Neuronal stem cell (in vitro differentiated cells): ENCODE results near the gene SMC4.

Experiments used
- DNase-seq: peaks from one replicate; pipeline ENCODE4 v3.0.0-alpha.2; 2013; ENCODE audit warnings: low spot score
- H2AFZ ChIP-seq: one replicate; pipeline ENCODE4 v1.6.1; 2013; ENCODE audit warnings: mild to moderate bottlenecking, low read length, inconsistent platforms
- H2AK5ac ChIP-seq: 2 replicates; pipeline ENCODE4 v1.6.1; 2013; ENCODE audit warnings: low read depth, mild to moderate bottlenecking, inconsistent platforms, low read length, moderate library complexity, mixed read lengths
- H2BK120ac ChIP-seq: 2 replicates; pipeline ENCODE4 v1.6.1; 2013; ENCODE audit warnings: low read depth, mild to moderate bottlenecking, inconsistent platforms, low read length, moderate library complexity, mixed read lengths
- H2BK12ac ChIP-seq: one replicate; pipeline ENCODE4 v1.6.1; 2013; ENCODE audit warnings: low read length, inconsistent platforms
- H2BK15ac ChIP-seq: 2 replicates; pipeline ENCODE4 v1.6.1; 2013; ENCODE audit warnings: mild to moderate bottlenecking, low read length, inconsistent platforms, mixed read lengths
- H2BK5ac ChIP-seq: one replicate; pipeline ENCODE4 v1.6.1; 2013; ENCODE audit warnings: inconsistent platforms, mild to moderate bottlenecking, low read length, moderate library complexity
- H3K14ac ChIP-seq: one replicate; pipeline ENCODE4 v1.6.1; 2013; ENCODE audit warnings: low read length, inconsistent platforms
- H3K18ac ChIP-seq: 2 replicates; pipeline ENCODE4 v1.6.1; 2013; ENCODE audit warnings: low read length, inconsistent platforms
- H3K23ac ChIP-seq: 2 replicates; pipeline ENCODE4 v1.6.1; 2013; ENCODE audit warnings: low read depth, mild to moderate bottlenecking, mixed read lengths, low read length, inconsistent platforms; ENCODE audit not compliant: poor library complexity
- H3K27ac ChIP-seq: replicated peaks from 3 replicates; pipeline ENCODE4 v1.5.1; 2013; ENCODE audit warnings: low read length, inconsistent platforms
- H3K27me3 ChIP-seq, 3 experiments: 2 replicates each; pipeline ENCODE4 v1.6.1; 2013; ENCODE audit warnings: low read length in 3 of 3, mild to moderate bottlenecking in 2 of 3, inconsistent platforms in 1 of 3, low read depth in 1 of 3, mixed read lengths in 1 of 3, moderate library complexity in 1 of 3; ENCODE audit not compliant: control insufficient read depth in 3 of 3, insufficient read depth in 3 of 3
- H3K36me3 ChIP-seq, 2 donors: replicated peaks in 1 of 2; 2 replicates each; pipeline ENCODE4 v1.6.1; 2013; ENCODE audit warnings: low read length in 2 of 2; ENCODE audit not compliant: control insufficient read depth in 2 of 2, insufficient read depth in 2 of 2
- H3K4ac ChIP-seq: 2 replicates; pipeline ENCODE4 v1.6.1; 2013; ENCODE audit warnings: inconsistent platforms, mild to moderate bottlenecking, low read length, moderate library complexity
- H3K4me1 ChIP-seq, 2 donors: 1 replicate in 1 of 2; 2 replicates in 1 of 2; pipeline ENCODE4 v1.6.1; 2013; ENCODE audit warnings: low read length in 2 of 2, low read depth in 1 of 2; ENCODE audit not compliant: control insufficient read depth in 2 of 2, insufficient read depth in 1 of 2
- H3K4me2 ChIP-seq: one replicate; pipeline ENCODE4 v1.6.1; 2013; ENCODE audit warnings: mild to moderate bottlenecking, low read length, inconsistent platforms; ENCODE audit not compliant: insufficient read depth, poor library complexity, severe bottlenecking
- H3K4me3 ChIP-seq, 2 donors: 2 replicates each; pipeline ENCODE4 v1.5.1; 2013; ENCODE audit warnings: low read length in 2 of 2, mild to moderate bottlenecking in 2 of 2, inconsistent platforms in 1 of 2, moderate library complexity in 1 of 2
- H3K79me1 ChIP-seq: one replicate; pipeline ENCODE4 v1.6.1; 2013; ENCODE audit warnings: low read depth, mild to moderate bottlenecking, inconsistent platforms, low read length, moderate library complexity
- H3K9ac ChIP-seq: one replicate; pipeline ENCODE4 v1.6.1; 2013; ENCODE audit warnings: mild to moderate bottlenecking, low read depth, low read length, inconsistent platforms; ENCODE audit not compliant: poor library complexity
- H3K9me3 ChIP-seq, 2 donors: replicated peaks in 1 of 2; 2 replicates each; pipeline versions ENCODE3 to v1.6.1; 2013; ENCODE audit warnings: low read length in 2 of 2, mild to moderate bottlenecking in 2 of 2, inconsistent platforms in 1 of 2, low read depth in 1 of 2, mixed read lengths in 1 of 2, moderate library complexity in 1 of 2; ENCODE audit not compliant: control insufficient read depth in 2 of 2, insufficient read depth in 1 of 2
- H4K8ac ChIP-seq: one replicate; pipeline ENCODE4 v1.6.1; 2013; ENCODE audit warnings: low read depth, mild to moderate bottlenecking, inconsistent platforms, low read length, moderate library complexity
- H4K91ac ChIP-seq: one replicate; pipeline ENCODE4 v1.6.1; 2013; ENCODE audit warnings: low read length, low read depth, mild to moderate bottlenecking, inconsistent platforms; ENCODE audit not compliant: poor library complexity
- WGBS, 2 donors: extraction: QIAGEN DNeasy Blood & Tissue Kit; methylation state at CpG; one replicate each; pipeline ENCODE4 v1.1.7; 2013; ENCODE audit warnings: missing lambda C conversion rate in 2 of 2, mixed read lengths in 1 of 2; ENCODE audit not compliant: insufficient read length in 2 of 2, insufficient replicate concordance in 1 of 2; ENCODE audit errors: extremely low coverage in 2 of 2; 5-methylcytosine and 5-hydroxymethylcytosine counted together

The SMC4 gene

DNA sequence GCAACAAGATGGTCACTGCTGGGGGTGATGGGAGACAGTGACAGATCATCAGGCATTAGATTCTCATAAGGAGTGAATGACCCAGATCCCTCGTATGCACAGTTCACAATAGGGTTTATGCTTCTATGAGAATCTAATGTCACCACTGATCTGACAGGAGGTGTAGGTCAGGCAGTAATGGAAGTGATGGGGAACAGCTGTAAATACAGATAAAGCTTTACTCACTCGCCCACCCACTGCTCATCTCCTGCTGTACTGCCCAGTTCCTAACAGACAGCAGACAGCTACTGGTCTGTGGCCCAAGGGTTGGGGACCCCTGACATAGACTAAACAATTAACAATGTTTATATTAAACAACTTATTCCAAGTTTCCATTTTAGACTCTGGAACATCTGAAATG, 25.8 kb upstream of the SMC4 start:
- Histone ChIP-seq H3K4me2 (no peak overlapping the region), H3K9ac (no peak overlapping the region), H2BK120ac (no peak overlapping the region), H3K79me1 (no peaks in the 10 kb centered on the region), H3K4ac (no peak overlapping the region), H2AK5ac (no peak overlapping the region), H4K91ac (no peak overlapping the region), H3K18ac (no peak overlapping the region), H2BK12ac (no peak overlapping the region), H2AFZ (no peak overlapping the region), H3K36me3 (peaks cover 2 to 63% of the 10 kb centered on the region in 2 donors), H3K14ac (no peak overlapping the region), H4K8ac (no peak overlapping the region), H3K27me3 (no peaks in the 10 kb centered on the region), H3K23ac (no peak overlapping the region), H3K4me1 (no peaks in the 10 kb centered on the region), H2BK15ac (no peak overlapping the region), H3K9me3 (peaks cover 0 to 3% of the 10 kb centered on the region in 2 donors), H3K27ac (no peak overlapping the region), H2BK5ac (no peak overlapping the region), H3K4me3 (no peak overlapping the region)
- DNase-seq, result no peak
- WGBS, 2 donors, result no CpG with 5 or more reads among the region's 2 CpGs

DNA sequence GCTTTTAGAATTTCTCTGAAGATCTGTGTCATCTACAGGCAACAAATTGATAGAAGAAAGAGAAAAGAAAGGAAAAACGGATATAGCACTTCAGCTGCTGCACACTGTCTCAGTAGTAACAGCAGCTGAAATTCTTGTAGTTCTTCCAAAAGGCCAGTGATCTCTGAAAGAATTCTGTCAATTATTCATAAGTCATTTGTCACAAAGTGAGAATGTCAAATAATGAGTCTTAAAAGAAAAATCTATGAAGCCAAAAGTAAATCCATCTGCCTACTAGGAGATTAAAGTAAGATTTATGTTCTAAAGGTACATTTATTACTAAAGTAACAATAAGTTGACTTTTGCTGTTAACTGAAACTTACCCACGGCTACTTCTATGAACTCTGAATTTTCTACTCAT, 25.0 kb upstream of the SMC4 start:
- no peaks in the 10 kb centered on the region for H3K79me1 ChIP-seq
- no peak overlapping the region for H3K23ac ChIP-seq
- no peak overlapping the region for H2AK5ac ChIP-seq
- H3K27me3 ChIP-seq, result no peaks in the 10 kb centered on the region
- no peaks in the 10 kb centered on the region for H3K4me1 ChIP-seq
- no CpG with 5 or more reads among the region's 2 CpGs for WGBS, 2 donors
- H3K36me3 ChIP-seq, result peaks cover 2 to 62% of the 10 kb centered on the region in 2 donors
- no peak overlapping the region for H2AFZ ChIP-seq
- no peak overlapping the region for H3K4me2 ChIP-seq
- H3K4ac ChIP-seq, result no peak overlapping the region
- H2BK5ac ChIP-seq, result no peak overlapping the region
- H2BK120ac ChIP-seq, result no peak overlapping the region
- H3K9ac ChIP-seq, result no peak overlapping the region
- no peak overlapping the region for H4K8ac ChIP-seq
- no peak overlapping the region for H2BK15ac ChIP-seq
- H3K14ac ChIP-seq, result no peak overlapping the region
- no peak for DNase-seq
- no peak overlapping the region for H3K4me3 ChIP-seq
- H4K91ac ChIP-seq, result no peak overlapping the region
- peaks cover 0 to 3% of the 10 kb centered on the region in 2 donors for H3K9me3 ChIP-seq
- H3K27ac ChIP-seq, result no peak overlapping the region
- no peak overlapping the region for H2BK12ac ChIP-seq
- H3K18ac ChIP-seq, result no peak overlapping the region

DNA sequence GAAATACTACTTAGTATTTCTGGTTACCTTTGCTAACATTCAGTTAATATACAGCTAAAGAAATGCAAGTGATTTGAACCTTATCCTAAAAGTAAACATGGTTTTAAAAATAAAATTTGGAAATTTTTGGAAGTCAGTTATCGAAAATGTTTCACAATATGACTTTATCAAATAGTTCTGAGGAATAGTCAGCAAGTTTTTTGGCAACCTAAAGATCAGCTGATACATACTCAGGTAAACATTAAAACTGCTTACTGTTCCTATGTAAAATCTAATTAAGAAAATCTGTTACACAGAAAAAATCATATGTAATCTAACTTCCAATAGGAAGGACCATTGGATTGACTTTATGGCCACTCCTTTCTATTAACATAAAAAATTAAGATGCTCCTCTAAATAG, 24.5 kb upstream of the SMC4 start:
- Histone ChIP-seq H4K8ac (no peak overlapping the region), H2BK120ac (no peak overlapping the region), H3K27ac (no peak overlapping the region), H3K4me2 (no peak overlapping the region), H3K18ac (no peak overlapping the region), H4K91ac (no peak overlapping the region), H3K79me1 (no peaks in the 10 kb centered on the region), H2AFZ (no peak overlapping the region), H3K4ac (no peak overlapping the region), H3K4me3 (no peak overlapping the region), H3K23ac (no peak overlapping the region), H2BK5ac (no peak overlapping the region), H2BK12ac (no peak overlapping the region), H2AK5ac (no peak overlapping the region), H3K4me1 (no peaks in the 10 kb centered on the region), H2BK15ac (no peak overlapping the region), H3K27me3 (no peaks in the 10 kb centered on the region), H3K14ac (no peak overlapping the region), H3K9me3 (peaks cover 0 to 3% of the 10 kb centered on the region in 2 donors), H3K9ac (no peak overlapping the region), H3K36me3 (peaks cover 2 to 66% of the 10 kb centered on the region in 2 donors)
- WGBS, 2 donors, result no CpG with 5 or more reads among the region's 1 CpG
- no peak for DNase-seq

DNA sequence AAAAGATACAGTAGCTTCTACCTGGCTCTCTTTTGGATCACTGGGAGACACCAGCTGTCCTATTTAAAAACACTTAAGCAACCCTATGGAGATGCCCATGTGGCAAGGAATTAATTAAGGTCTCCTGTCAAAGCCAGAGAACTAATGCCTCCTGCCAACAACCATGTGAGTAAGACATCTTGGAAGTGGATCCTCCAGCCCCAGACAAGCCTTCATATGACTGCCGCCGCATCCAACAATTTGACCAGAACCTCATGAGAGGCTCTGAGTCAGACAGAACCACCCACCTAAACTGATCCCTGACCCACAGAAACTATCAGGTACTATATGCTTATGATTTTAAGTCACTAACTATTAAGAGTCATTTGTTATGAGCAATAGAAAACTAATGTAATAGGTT, 22.8 kb upstream of the SMC4 start:
- Histone ChIP-seq H3K36me3 (peaks cover 2 to 76% of the 10 kb centered on the region in 2 donors), H3K4ac (no peak overlapping the region), H2BK5ac (no peak overlapping the region), H2BK15ac (no peak overlapping the region), H4K91ac (no peak overlapping the region), H3K9ac (no peak overlapping the region), H2AK5ac (no peak overlapping the region), H3K14ac (no peak overlapping the region), H3K27me3 (no peaks in the 10 kb centered on the region), H3K4me2 (no peak overlapping the region), H3K23ac (no peak overlapping the region), H3K9me3 (peaks cover 0 to 3% of the 10 kb centered on the region in 2 donors), H3K4me1 (no peaks in the 10 kb centered on the region), H3K4me3 (no peak overlapping the region), H2AFZ (no peak overlapping the region), H3K79me1 (no peaks in the 10 kb centered on the region), H3K18ac (no peak overlapping the region), H2BK120ac (no peak overlapping the region), H2BK12ac (no peak overlapping the region), H3K27ac (no peak overlapping the region), H4K8ac (no peak overlapping the region)
- no CpG with 5 or more reads among the region's 2 CpGs for WGBS, 2 donors
- DNase-seq, result no peak
